NCI-H748 (cell line): Measurements from ENCODE around the gene ASB5.

Experiments used
- DNase-seq: peaks from one replicate; lab custom pipeline; 2025; ENCODE audit not compliant: unreplicated experiment; lab: John Stamatoyannopoulos, UW

Gene ASB5

DNA sequence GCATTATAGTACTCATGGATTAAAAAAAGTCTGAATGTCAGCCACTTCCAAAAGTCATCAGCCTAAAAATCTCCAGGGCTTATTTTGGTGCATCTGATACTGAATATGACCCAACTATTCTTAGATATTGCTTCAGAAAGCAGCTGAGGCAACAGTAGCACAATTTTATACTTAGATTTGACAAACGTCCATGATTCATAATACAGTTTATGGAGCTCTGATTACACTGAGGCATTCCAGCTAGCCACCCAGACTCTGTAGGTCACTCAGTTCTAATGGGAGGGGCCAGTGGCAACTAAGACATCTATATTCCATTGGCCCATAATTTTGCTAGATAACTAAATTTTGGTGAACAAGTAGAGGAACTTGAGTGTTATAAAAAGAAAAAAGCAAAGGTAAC is 84.0 kb downstream of the ASB5 start:
- DNase-seq = no peak
